H1 (cell line): Measurements from ENCODE around the gene APOBEC3G. TPM values are rescaled to one million over a fixed set of nuclear protein-coding genes. Genes with fewer than 3 reads are reported as not detected.

Source experiments
- CTCF ChIA-PET: fragments of 300-600 bp; sonication (Branson Sonifier 250); formaldehyde crosslinking; loops from one replicate; lab custom pipeline; 2021; ENCODE audit not compliant: partially characterized antibody; lab: Charles Lee
- POLR2A ChIA-PET: fragments of 300-600 bp; sonication (Branson Sonifier 250); formaldehyde crosslinking; loops from one replicate; lab custom pipeline; 2021; ENCODE audit warnings: inconsistent platforms; ENCODE audit not compliant: partially characterized antibody; lab: Charles Lee
- DNase-seq, 2 experiments: peaks; one replicate each; pipeline versions ENCODE4 v3.0.0 to v3.0.0-alpha.2; 2010 to 2022; ENCODE audit warnings: low spot score in 2 of 2, low read depth in 1 of 2, mixed read lengths in 1 of 2
- FAIRE-seq: peaks from 2 replicates; lab custom pipeline; 2011; peaks lifted over from hg19 to GRCh38; lab: Jason Lieb, UNC
- H2AFZ ChIP-seq: 2 replicates; pipeline ENCODE4 v1.8.1; 2012; ENCODE audit warnings: low read length, inconsistent platforms
- H2AK5ac ChIP-seq: 2 replicates; pipeline ENCODE4 v1.6.1; 2013; ENCODE audit warnings: low read depth, low read length
- H2BK120ac ChIP-seq: replicated peaks from 2 replicates; pipeline ENCODE3; 2013; ENCODE audit warnings: low read depth, low read length, inconsistent platforms
- H2BK12ac ChIP-seq: 2 replicates; pipeline ENCODE4 v1.6.1; 2013; ENCODE audit warnings: low read depth, low read length
- H2BK15ac ChIP-seq: 2 replicates; pipeline ENCODE4 v1.6.1; 2013; ENCODE audit warnings: low read length
- H2BK20ac ChIP-seq: 2 replicates; pipeline ENCODE4 v1.6.1; 2013; ENCODE audit warnings: low read length
- H2BK5ac ChIP-seq: 2 replicates; pipeline ENCODE4 v1.6.1; 2013; ENCODE audit warnings: low read depth, low read length
- H3K14ac ChIP-seq: 2 replicates; pipeline ENCODE4 v1.6.1; 2013; ENCODE audit warnings: inconsistent platforms; ENCODE audit not compliant: insufficient read length
- H3K18ac ChIP-seq: 2 replicates; pipeline ENCODE4 v1.6.1; 2013; ENCODE audit warnings: low read length; ENCODE audit errors: extremely low read depth
- H3K23ac ChIP-seq: 2 replicates; pipeline ENCODE4 v1.6.1; 2013; ENCODE audit warnings: inconsistent platforms; ENCODE audit not compliant: insufficient read length
- H3K23me2 ChIP-seq: 2 replicates; pipeline ENCODE4 v1.6.1; 2013; ENCODE audit warnings: low read depth, low read length
- H3K27ac ChIP-seq: 2 replicates; pipeline ENCODE4 v1.6.1; 2011; ENCODE audit warnings: low read depth, low read length, inconsistent platforms
- H3K27me3 ChIP-seq, 4 experiments: replicated peaks in 1 of 4; 1 replicate in 1 of 4; 2 replicates in 3 of 4; pipeline versions ENCODE4 v1.6.1 to v1.8.1; 2011 to 2013; ENCODE audit warnings: low read length in 3 of 4, mild to moderate bottlenecking in 3 of 4, inconsistent platforms in 2 of 4, mixed read lengths in 2 of 4, moderate library complexity in 1 of 4; ENCODE audit not compliant: control insufficient read depth in 3 of 4, insufficient read depth in 3 of 4; ENCODE audit errors: extremely low read depth in 1 of 4
- H3K36me3 ChIP-seq, 4 experiments: 2 replicates each; pipeline versions ENCODE4 v1.6.1 to v1.8.1; 2011 to 2013; ENCODE audit warnings: mild to moderate bottlenecking in 4 of 4, low read length in 3 of 4, moderate library complexity in 2 of 4, control low read depth in 1 of 4, inconsistent platforms in 1 of 4; ENCODE audit not compliant: insufficient read depth in 4 of 4, control insufficient read depth in 2 of 4
- H3K4ac ChIP-seq: replicated peaks from 2 replicates; pipeline ENCODE3; 2013; ENCODE audit warnings: low read length, low read depth, mixed read lengths, inconsistent platforms; ENCODE audit not compliant: insufficient read length
- H3K4me1 ChIP-seq, 4 experiments: replicated peaks in 1 of 4; 1 replicate in 1 of 4; 2 replicates in 3 of 4; pipeline versions ENCODE4 v1.6.1 to v1.8.1; 2011 to 2013; ENCODE audit warnings: low read length in 3 of 4, inconsistent platforms in 2 of 4, mixed read lengths in 1 of 4; ENCODE audit not compliant: insufficient read depth in 4 of 4, control insufficient read depth in 3 of 4
- H3K4me2 ChIP-seq, 2 experiments: 2 replicates each; pipeline versions ENCODE4 v1.6.1 to v1.8.1; 2011 to 2013; ENCODE audit warnings: low read depth in 2 of 2, low read length in 2 of 2, control low read depth in 1 of 2, inconsistent platforms in 1 of 2, mild to moderate bottlenecking in 1 of 2; ENCODE audit not compliant: insufficient read depth in 1 of 2
- H3K4me3 ChIP-seq, 4 experiments: fragments of 200-600, 300-600 bp in 1 of 4; sonication (generic), shearing (Covaris generic), sonication (Bioruptor Twin) in 1 of 4; 2 replicates each; pipeline versions ENCODE4 v1.5.1 to v1.8.1; 2011 to 2016; ENCODE audit warnings: low read length in 4 of 4, low read depth in 3 of 4, control low read depth in 2 of 4, inconsistent platforms in 2 of 4, mild to moderate bottlenecking in 2 of 4, mixed read lengths in 1 of 4, moderate library complexity in 1 of 4; ENCODE audit not compliant: insufficient read depth in 2 of 4; ENCODE audit errors: extremely low read depth in 1 of 4
- H3K56ac ChIP-seq: replicated peaks from 2 replicates; pipeline ENCODE3; 2013; ENCODE audit warnings: low read depth, mild to moderate bottlenecking, mixed read lengths, low read length, inconsistent platforms; ENCODE audit not compliant: insufficient read length
- H3K79me1 ChIP-seq: 2 replicates; pipeline ENCODE4 v1.6.1; 2013; ENCODE audit warnings: low read depth, low read length, control low read depth
- H3K79me2 ChIP-seq, 2 experiments: 2 replicates each; pipeline versions ENCODE4 v1.6.1 to v1.8.1; 2012 to 2013; ENCODE audit warnings: low read length in 2 of 2, mild to moderate bottlenecking in 2 of 2, inconsistent platforms in 1 of 2; ENCODE audit not compliant: insufficient read depth in 2 of 2, control insufficient read depth in 1 of 2
- H3K9ac ChIP-seq, 4 experiments: replicated peaks in 1 of 4; 1 replicate in 1 of 4; 2 replicates in 3 of 4; pipeline versions ENCODE4 v1.6.1 to v1.8.1; 2011 to 2013; ENCODE audit warnings: low read depth in 3 of 4, low read length in 3 of 4, control low read depth in 2 of 4, mild to moderate bottlenecking in 2 of 4, moderate library complexity in 2 of 4, inconsistent platforms in 1 of 4; ENCODE audit errors: extremely low read depth in 1 of 4
- H3K9me3 ChIP-seq, 2 experiments: 2 replicates each; pipeline versions ENCODE4 v1.6.1 to v1.8.1; 2012 to 2013; ENCODE audit warnings: mild to moderate bottlenecking in 2 of 2, moderate library complexity in 2 of 2, control low read depth in 1 of 2, inconsistent platforms in 1 of 2, low read depth in 1 of 2, low read length in 1 of 2, mixed read lengths in 1 of 2; ENCODE audit not compliant: insufficient read depth in 2 of 2
- H4K20me1 ChIP-seq, 2 experiments: replicated peaks in 1 of 2; 2 replicates each; pipeline versions ENCODE3 to v1.8.1; 2011 to 2013; ENCODE audit warnings: inconsistent platforms in 2 of 2, low read length in 2 of 2, mild to moderate bottlenecking in 1 of 2; ENCODE audit not compliant: insufficient read depth in 2 of 2, control insufficient read depth in 1 of 2
- H4K5ac ChIP-seq: 2 replicates; pipeline ENCODE4 v1.6.1; 2013; ENCODE audit warnings: low read length, low read depth, mixed read lengths, inconsistent platforms; ENCODE audit not compliant: insufficient read length
- H4K8ac ChIP-seq: 2 replicates; pipeline ENCODE4 v1.8.0; 2013; ENCODE audit warnings: mild to moderate bottlenecking, moderate library complexity, low read length, inconsistent platforms; ENCODE audit not compliant: insufficient read depth; ENCODE audit errors: extremely low read depth
- H4K91ac ChIP-seq: replicated peaks from 2 replicates; pipeline ENCODE3; 2013; ENCODE audit warnings: low read length, mixed read lengths, inconsistent platforms; ENCODE audit not compliant: insufficient read length
- EP300 ChIP-seq, 2 experiments: IDR thresholded peaks; 1 replicate in 1 of 2; 2 replicates in 1 of 2; pipeline ENCODE4 v1.6.1; 2011 to 2012; ENCODE audit warnings: low read depth in 2 of 2, low read length in 2 of 2, mild to moderate bottlenecking in 2 of 2, borderline replicate concordance in 1 of 2, inconsistent platforms in 1 of 2, moderate library complexity in 1 of 2
- HDAC2 ChIP-seq, 2 experiments: fragments of 300-600 bp in 1 of 2; sonication (generic) in 1 of 2; IDR thresholded peaks; 2 replicates each; pipeline ENCODE4 v1.6.1; 2011 to 2012; ENCODE audit warnings: low read depth in 2 of 2, low read length in 2 of 2, mild to moderate bottlenecking in 2 of 2, moderate library complexity in 2 of 2, borderline replicate concordance in 1 of 2, inconsistent platforms in 1 of 2
- WGBS, 2 experiments: shearing (Covaris generic) in 1 of 2; methylation state at CpG; one replicate each; pipeline versions ENCODE4 v1.1.6 to v1.1.7; 2013 to 2015; ENCODE audit warnings: low lambda C conversion rate in 2 of 2, mixed read lengths in 2 of 2, inconsistent platforms in 1 of 2, low coverage in 1 of 2, missing lambda C conversion rate in 1 of 2; ENCODE audit not compliant: insufficient replicate concordance in 2 of 2, insufficient coverage in 1 of 2, insufficient read length in 1 of 2; ENCODE audit errors: extremely low coverage in 1 of 2, missing lambda C conversion rate in 1 of 2; 5-methylcytosine and 5-hydroxymethylcytosine counted together
- polyA plus RNA-seq, 7 experiments: library from polyadenylated mRNA; depleted of rRNA in 3 of 7; stranded (reverse) in 5 of 7; unstranded in 2 of 7; fragments of >200 nt in 5 of 7; fragments of 200-250 nt in 2 of 7; gene quantifications; 1 replicate in 5 of 7; 2 replicates in 1 of 7; 4 replicates in 1 of 7; pipeline versions ENCODE4 v1.2.1 to v1.2.3, GENCODE V29; 2011 to 2013; ENCODE audit warnings: missing spikeins in 2 of 7, mixed read lengths in 2 of 7
- total RNA-seq: library from RNA; stranded (reverse); fragmentation: NEBNext Ultra II Directional; extraction: Animal tissue kit (Norgen Biotek cat#: 25700); gene quantifications from 2 replicates; pipeline ENCODE4 v1.2.1, GENCODE V29; 2021

The APOBEC3G gene
- total and polyA plus RNA-seq, 2 of the 8 experiments (the other 6 are each of a cell fraction or from before 2014, with no cell fraction given): 1.7 to 2.0 TPM

DNA sequence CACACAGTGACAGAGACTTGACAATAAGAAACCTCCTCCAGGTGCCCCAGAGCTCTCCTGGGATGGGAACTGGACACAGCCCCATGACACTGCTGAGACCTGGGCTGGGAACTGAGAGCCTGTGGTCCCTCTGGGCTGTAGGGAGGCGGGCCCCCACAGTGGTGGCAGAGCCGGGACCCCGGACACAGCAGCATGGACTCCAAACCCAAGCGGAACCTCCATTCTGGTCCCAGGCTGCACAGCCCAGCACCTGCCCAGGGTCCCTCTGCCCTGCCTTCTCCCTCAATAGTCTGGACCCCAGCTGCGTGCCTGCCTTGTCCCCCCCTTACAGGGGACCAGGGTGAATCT is 11.6 kb downstream of the APOBEC3G start:
- Histone ChIP-seq H3K4ac (peak overlapping the region; percentile 85), H2AK5ac (peak overlapping the region; percentile 100), H2BK15ac (peak overlapping the region; percentile 100), H2BK5ac (peak overlapping the region; percentile 66; the same call in 1 of the 2 replicates), H4K5ac (peak overlapping the region; percentile 29), H4K20me1 (peaks cover 0 to 2% of the 10 kb centered on the region in 2 experiments), H3K9ac (peak overlapping the region in 1 of 4 experiments; percentile 44; a peak in 1 of 7 replicates), H3K56ac (no peak overlapping the region)
- FAIRE-seq: no peak
- TF ChIP-seq HDAC2 (IDR thresholded peaks at IDR 0.05; ENCODE audit: borderline replicate concordance in 1 of 2, low read depth in 2 of 2, low read length in 2 of 2) (no peak), EP300 (IDR thresholded peaks at IDR 0.05; ENCODE audit: borderline replicate concordance in 1 of 2, low read depth in 2 of 2, low read length in 2 of 2) (no peak)
- TF ChIP-seq, all 59 proteins: peak for 0
- H2BK20ac ChIP-seq: 0 out of 2 replicates have a peak overlapping the region, but pooled peaks have one; percentile 23
- no peaks in the 10 kb centered on the region for H3K9me3 ChIP-seq
- H2AFZ ChIP-seq: no peak overlapping the region
- POLR2A ChIA-PET: interaction anchor here (0.7 to 2.0 kb wide), 6 partner anchors 10 to 230 kb away, joined by 3 to 8 read pairs (median 4); partner anchors contain the start of gene RPL3
- H3K18ac ChIP-seq: no peak overlapping the region
- H3K4me2 ChIP-seq: no peak overlapping the region
- H4K91ac ChIP-seq: peak overlapping the region; percentile 99
- CTCF ChIA-PET: interaction anchor here (0.6 to 1.6 kb wide), 7 partner anchors 11 to 243 kb away, joined by 3 to 4 read pairs (median 3); no protein-coding TSS in a partner anchor
- no peaks in the 10 kb centered on the region for H3K36me3 ChIP-seq
- no peak overlapping the region for H4K8ac ChIP-seq
- H3K79me2 ChIP-seq: no peaks in the 10 kb centered on the region
- 0 out of 2 replicates have a peak overlapping the region, but pooled peaks have one; percentile 99 for H2BK12ac ChIP-seq
- H3K14ac ChIP-seq: no peak overlapping the region
- peaks cover 2% of the 10 kb centered on the region; the same call in 1 of the 2 replicates for H3K23me2 ChIP-seq
- H3K23ac ChIP-seq: no peak overlapping the region
- no peaks in the 10 kb centered on the region for H3K79me1 ChIP-seq
- H2BK120ac ChIP-seq: no peak overlapping the region
- H3K27ac ChIP-seq: no peak overlapping the region
- WGBS, 2 experiments: 88% methylated on average over 5 of the region's 5 CpGs; no CpG with 5 or more reads in 1 of the 2 experiments
- DNase-seq: no peak
- no peak overlapping the region for H3K4me3 ChIP-seq
- H3K4me1 ChIP-seq: peaks cover 0 to 8% (median 6%) of the 10 kb centered on the region in 4 experiments; a peak in 6 of 7 replicates
- H3K27me3 ChIP-seq: peaks cover 0 to 2% (median 0%) of the 10 kb centered on the region in 4 experiments; a peak in 2 of 7 replicates
